PFSK-1 (cell line): Measurements from ENCODE around the gene EID3.

Experiments
- FOXP2 ChIP-seq: optimal IDR thresholded peaks from 2 replicates; pipeline ENCODE3; 2011; ENCODE audit warnings: borderline replicate concordance, control low read depth, inconsistent platforms; ENCODE audit not compliant: insufficient read depth; ENCODE audit errors: extremely low read length, extremely low read depth
- POLR2AphosphoS5 ChIP-seq: IDR thresholded peaks from 2 replicates; pipeline ENCODE4 v1.6.1; 2012; ENCODE audit warnings: low read depth, mild to moderate bottlenecking, control low read depth, low read length, moderate library complexity
- SIN3A ChIP-seq: IDR thresholded peaks from 2 replicates; pipeline ENCODE4 v1.6.1; 2012; ENCODE audit warnings: mild to moderate bottlenecking, low read length, moderate library complexity, borderline replicate concordance; ENCODE audit not compliant: insufficient read depth
- TAF1 ChIP-seq: IDR thresholded peaks from 2 replicates; pipeline ENCODE4 v1.6.1; 2012; ENCODE audit warnings: low read length, control low read depth, borderline replicate concordance; ENCODE audit not compliant: insufficient read depth
- TF ChIP-seq, protein P1 (sequence below), 2 experiments: IDR thresholded peaks; 2 replicates each; pipeline versions ENCODE4 v1.6.1 to v1.8.0; 2011 to 2012; ENCODE audit warnings: low read depth in 2 of 2, low read length in 2 of 2, control low read depth in 1 of 2, inconsistent platforms in 1 of 2, mild to moderate bottlenecking in 1 of 2, moderate library complexity in 1 of 2; ENCODE audit not compliant: insufficient read depth in 1 of 2

EID3 gene

DNA sequence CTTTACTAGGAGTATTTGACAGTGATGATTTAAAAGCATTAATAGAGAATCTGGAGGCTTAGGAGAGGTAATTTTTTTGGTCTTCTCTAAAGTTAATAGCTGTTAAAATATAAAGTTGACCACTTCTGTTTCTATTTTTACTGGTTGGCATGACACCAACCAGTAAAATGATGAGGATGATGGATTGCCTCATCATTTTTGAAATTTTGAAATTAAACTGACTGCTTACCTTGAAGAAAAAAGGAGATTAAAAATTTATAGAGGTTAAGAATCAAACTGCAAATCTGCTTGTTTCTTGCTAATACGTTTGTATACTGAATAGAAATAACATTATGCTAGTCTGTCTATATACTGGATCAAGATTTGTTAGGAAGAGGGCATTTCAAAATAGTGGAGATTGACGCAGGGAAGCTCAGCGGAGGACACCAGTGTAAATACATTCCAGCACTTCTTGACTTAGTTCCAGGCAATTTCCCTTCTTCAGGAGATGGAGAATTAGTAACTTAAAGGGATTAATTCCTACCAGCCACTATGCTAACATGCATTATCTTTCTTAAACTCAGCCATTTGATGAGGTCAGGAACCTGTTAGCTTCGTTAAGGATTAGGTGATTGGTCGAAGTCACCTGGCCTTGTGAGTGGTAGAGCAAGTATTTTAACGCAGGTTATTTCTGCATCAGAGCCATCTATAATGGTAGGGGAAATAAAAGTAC lies 3.6 kb downstream of the EID3 start:
- TF ChIP-seq FOXP2 = no peak
- TF ChIP-seq, protein P1, sequence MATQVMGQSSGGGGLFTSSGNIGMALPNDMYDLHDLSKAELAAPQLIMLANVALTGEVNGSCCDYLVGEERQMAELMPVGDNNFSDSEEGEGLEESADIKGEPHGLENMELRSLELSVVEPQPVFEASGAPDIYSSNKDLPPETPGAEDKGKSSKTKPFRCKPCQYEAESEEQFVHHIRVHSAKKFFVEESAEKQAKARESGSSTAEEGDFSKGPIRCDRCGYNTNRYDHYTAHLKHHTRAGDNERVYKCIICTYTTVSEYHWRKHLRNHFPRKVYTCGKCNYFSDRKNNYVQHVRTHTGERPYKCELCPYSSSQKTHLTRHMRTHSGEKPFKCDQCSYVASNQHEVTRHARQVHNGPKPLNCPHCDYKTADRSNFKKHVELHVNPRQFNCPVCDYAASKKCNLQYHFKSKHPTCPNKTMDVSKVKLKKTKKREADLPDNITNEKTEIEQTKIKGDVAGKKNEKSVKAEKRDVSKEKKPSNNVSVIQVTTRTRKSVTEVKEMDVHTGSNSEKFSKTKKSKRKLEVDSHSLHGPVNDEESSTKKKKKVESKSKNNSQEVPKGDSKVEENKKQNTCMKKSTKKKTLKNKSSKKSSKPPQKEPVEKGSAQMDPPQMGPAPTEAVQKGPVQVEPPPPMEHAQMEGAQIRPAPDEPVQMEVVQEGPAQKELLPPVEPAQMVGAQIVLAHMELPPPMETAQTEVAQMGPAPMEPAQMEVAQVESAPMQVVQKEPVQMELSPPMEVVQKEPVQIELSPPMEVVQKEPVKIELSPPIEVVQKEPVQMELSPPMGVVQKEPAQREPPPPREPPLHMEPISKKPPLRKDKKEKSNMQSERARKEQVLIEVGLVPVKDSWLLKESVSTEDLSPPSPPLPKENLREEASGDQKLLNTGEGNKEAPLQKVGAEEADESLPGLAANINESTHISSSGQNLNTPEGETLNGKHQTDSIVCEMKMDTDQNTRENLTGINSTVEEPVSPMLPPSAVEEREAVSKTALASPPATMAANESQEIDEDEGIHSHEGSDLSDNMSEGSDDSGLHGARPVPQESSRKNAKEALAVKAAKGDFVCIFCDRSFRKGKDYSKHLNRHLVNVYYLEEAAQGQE (IDR thresholded peaks at IDR 0.05; ENCODE audit: insufficient read depth in 1 of 2, low read depth in 2 of 2, low read length in 2 of 2) = no peak
- TF ChIP-seq POLR2AphosphoS5 = no peak
- TF ChIP-seq SIN3A = no peak
- no peak for TF ChIP-seq TAF1

DNA sequence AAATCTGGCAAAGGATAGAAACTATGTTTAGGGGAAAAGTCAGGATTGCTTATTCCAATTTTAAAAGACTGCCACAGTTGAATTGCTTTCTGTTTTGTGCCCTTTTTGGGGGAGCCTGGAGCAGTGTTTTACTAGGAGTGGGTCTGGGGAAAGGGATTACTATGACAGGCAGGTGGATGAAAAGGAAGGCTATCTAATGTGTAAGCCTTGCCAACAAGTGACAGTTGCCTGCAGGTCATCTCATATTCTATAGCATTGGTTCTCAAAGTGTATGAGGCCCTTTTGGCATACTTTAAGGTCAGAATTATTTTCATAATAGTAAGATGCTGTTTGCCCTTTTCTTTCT lies 4.1 kb downstream of the EID3 start:
- no peak for TF ChIP-seq POLR2AphosphoS5
- TF ChIP-seq FOXP2 = no peak

DNA sequence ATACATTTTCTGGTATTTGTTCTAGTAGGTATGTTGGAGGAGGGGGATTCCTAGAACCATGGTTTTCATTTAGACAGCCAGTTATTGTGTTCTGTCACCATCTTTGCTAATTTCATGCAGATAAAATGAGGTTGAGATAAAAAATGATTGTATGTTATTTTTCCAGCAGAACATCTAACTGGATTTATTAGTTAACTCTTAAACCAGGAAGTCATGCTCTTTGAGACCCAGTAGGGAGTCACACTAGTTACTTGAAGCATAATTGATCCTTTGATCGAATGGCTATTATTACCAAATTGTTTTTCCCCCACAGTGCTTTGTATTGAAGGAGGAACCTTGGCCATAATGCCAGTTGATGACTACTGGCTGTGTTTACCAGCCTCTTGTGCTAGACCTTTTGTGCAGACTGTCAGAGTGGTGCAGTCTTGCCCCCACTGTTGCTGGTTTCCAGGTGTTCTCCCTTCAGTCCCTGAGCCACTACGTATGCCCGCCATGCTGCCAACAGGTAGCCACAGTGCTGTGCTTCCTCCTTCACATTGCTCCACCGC lies 6.0 kb downstream of the EID3 start:
- TF ChIP-seq POLR2AphosphoS5 = no peak
- TF ChIP-seq TAF1 = no peak
- TF ChIP-seq, protein P1 (IDR thresholded peaks at IDR 0.05; ENCODE audit: insufficient read depth in 1 of 2, low read depth in 2 of 2, low read length in 2 of 2) = no peak
- no peak for TF ChIP-seq FOXP2
- no peak for TF ChIP-seq SIN3A

DNA sequence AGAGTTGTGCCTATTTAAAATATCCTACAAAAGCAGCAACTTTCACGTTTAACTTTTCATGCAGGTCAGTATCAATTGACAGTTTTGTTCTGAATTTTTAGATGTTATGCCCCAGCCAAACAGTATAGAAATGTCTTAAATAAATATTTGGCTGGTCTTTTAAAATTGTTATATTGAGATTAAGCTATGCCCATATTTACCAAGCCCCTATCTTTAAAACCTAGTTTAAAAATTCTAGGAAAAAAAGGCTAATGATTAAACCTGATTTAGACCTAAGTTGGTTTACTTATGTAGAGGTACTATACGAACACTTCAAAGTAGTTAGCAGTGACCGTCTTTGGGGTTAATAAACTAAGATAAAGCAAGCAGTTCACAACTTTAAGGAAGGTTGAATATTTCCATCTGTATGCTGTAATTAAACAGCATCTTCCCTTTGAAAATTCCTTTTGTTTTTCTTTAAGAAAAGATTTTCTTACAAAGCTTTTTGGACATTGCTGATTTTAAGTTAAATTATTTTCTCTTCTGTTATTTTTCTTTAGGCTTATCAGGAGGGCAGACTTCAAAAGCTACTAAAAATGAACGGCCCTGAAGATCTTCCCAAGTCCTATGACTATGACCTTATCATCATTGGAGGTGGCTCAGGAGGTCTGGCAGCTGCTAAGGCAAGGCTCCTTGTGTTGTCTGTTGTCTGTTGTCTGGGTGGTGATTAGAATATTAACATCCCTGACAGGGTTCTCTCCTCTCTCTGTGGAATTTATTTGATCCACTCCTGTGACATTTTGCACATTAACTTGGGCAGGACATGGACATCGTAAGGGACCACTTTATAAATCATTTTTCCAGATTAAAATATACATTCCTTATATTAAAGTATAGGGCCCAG lies 7.5 kb downstream of the EID3 start:
- TF ChIP-seq TAF1 (no peak), SIN3A (no peak), FOXP2 (no peak), POLR2AphosphoS5 (no peak)
- TF ChIP-seq, protein P1 (IDR thresholded peaks at IDR 0.05; ENCODE audit: insufficient read depth in 1 of 2, low read depth in 2 of 2, low read length in 2 of 2) = no peak

DNA sequence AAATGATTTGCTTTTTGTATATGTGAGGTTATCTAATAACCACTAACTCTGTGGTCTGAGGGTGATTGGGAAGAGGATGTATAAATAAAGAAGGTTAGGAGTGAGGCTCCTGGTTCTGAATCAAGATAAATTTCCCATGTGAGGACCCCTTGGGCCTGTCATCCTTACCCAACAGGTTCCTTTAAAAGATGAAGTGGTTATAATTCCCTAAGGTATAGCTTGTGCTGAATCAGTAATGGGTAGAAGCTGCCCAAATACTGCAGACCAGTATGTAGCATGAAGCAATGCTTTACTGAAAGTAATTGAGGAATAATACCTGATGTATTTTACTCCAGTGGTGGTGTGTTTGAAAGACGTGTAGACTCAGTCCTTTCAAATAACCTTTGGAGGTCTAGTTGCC lies 8.7 kb downstream of the EID3 start:
- TF ChIP-seq, protein P1 (IDR thresholded peaks at IDR 0.05; ENCODE audit: insufficient read depth in 1 of 2, low read depth in 2 of 2, low read length in 2 of 2) = no peak
- TF ChIP-seq TAF1 (no peak), POLR2AphosphoS5 (no peak), SIN3A (no peak), FOXP2 (no peak)
